B cell (primary cell): Measurements from ENCODE around the gene KIF26B. TPM values are rescaled to one million over a fixed set of nuclear protein-coding genes. Genes with fewer than 3 reads are reported as not detected.

Source experiments
- ATAC-seq: fragments of 200-7000 bp; cut with Tn5 transposase; one replicate; pipeline ENCODE4 v1.10.0; 2021; ENCODE audit warnings: low read depth, mild to moderate bottlenecking, moderate number of reproducible peaks, moderate library complexity
- CTCF ChIA-PET: fragments of 350-600 bp; sonication (Branson Sonifier 250); formaldehyde crosslinking; loops from one replicate; lab custom pipeline; 2021; ENCODE audit warnings: antibody characterized with exemption, inconsistent platforms; lab: Charles Lee
- POLR2A ChIA-PET: fragments of 350-600 bp; sonication (Branson Sonifier 250); formaldehyde crosslinking; loops from one replicate; lab custom pipeline; 2021; ENCODE audit warnings: antibody characterized with exemption; lab: Charles Lee
- DNase-seq: peaks from one replicate; pipeline ENCODE4 v3.0.0; 2013
- H2AFZ ChIP-seq: 2 replicates; pipeline ENCODE4 v1.6.1; 2012; ENCODE audit warnings: mild to moderate bottlenecking, low read depth, low read length; ENCODE audit not compliant: insufficient read depth, poor library complexity, severe bottlenecking
- H3K27ac ChIP-seq, 2 donors: 1 replicate in 1 of 2; 2 replicates in 1 of 2; pipeline ENCODE4 v1.5.1; 2012 to 2013; ENCODE audit warnings: low read length in 2 of 2, mild to moderate bottlenecking in 2 of 2, moderate library complexity in 1 of 2
- H3K27me3 ChIP-seq, 4 experiments: fragments of 200-600 bp in 1 of 4; sonication (generic) in 1 of 4; replicated peaks in 1 of 4; 1 replicate in 2 of 4; 2 replicates in 2 of 4; pipeline versions ENCODE4 v1.6.1 to v1.7.0; 2013 to 2016; ENCODE audit warnings: low read length in 3 of 4, mild to moderate bottlenecking in 2 of 4, mixed read lengths in 1 of 4, moderate library complexity in 1 of 4; ENCODE audit not compliant: insufficient read depth in 4 of 4, control insufficient read depth in 3 of 4; ENCODE audit errors: control extremely low read depth in 1 of 4
- H3K36me3 ChIP-seq, 2 experiments: replicated peaks in 1 of 2; 1 replicate in 1 of 2; 2 replicates in 1 of 2; pipeline versions ENCODE4 v1.6.1 to v1.7.1; 2013; ENCODE audit warnings: low read length in 1 of 2; ENCODE audit not compliant: insufficient read depth in 2 of 2, control insufficient read depth in 1 of 2; ENCODE audit errors: control extremely low read depth in 1 of 2, extremely low read depth in 1 of 2
- H3K4me1 ChIP-seq, 2 donors: fragments of 200-600 bp in 1 of 2; sonication (generic) in 1 of 2; 1 replicate in 1 of 2; 2 replicates in 1 of 2; pipeline versions ENCODE4 v1.5.1 to v1.6.1; 2013 to 2017; ENCODE audit warnings: low read length in 2 of 2; ENCODE audit not compliant: control insufficient read depth in 2 of 2, insufficient read depth in 2 of 2
- H3K4me2 ChIP-seq: replicated peaks from 2 replicates; pipeline ENCODE3; 2012; ENCODE audit warnings: mild to moderate bottlenecking, low read depth, low read length; ENCODE audit not compliant: poor library complexity, severe bottlenecking
- H3K4me3 ChIP-seq, 5 experiments: fragments of 200-600 bp in 1 of 5; sonication (generic) in 1 of 5; 1 replicate in 3 of 5; 2 replicates in 2 of 5; pipeline versions ENCODE4 v1.5.1 to v1.7.0; 2011 to 2016; ENCODE audit warnings: low read length in 4 of 5, mild to moderate bottlenecking in 4 of 5, low read depth in 2 of 5, control low read depth in 1 of 5, moderate library complexity in 1 of 5; ENCODE audit not compliant: insufficient read depth in 1 of 5; ENCODE audit errors: control extremely low read depth in 1 of 5, extremely low read depth in 1 of 5
- H3K79me2 ChIP-seq: fragments of 200-600 bp; sonication (generic); one replicate; pipeline ENCODE4 v1.6.0; 2016; ENCODE audit warnings: low read length; ENCODE audit not compliant: control insufficient read depth, insufficient read depth
- H3K9ac ChIP-seq: fragments of 200-600 bp; sonication (generic); 2 replicates; pipeline ENCODE4 v1.6.1; 2017; ENCODE audit warnings: mild to moderate bottlenecking, low read length, moderate library complexity
- H3K9me3 ChIP-seq, 3 donors: one replicate each; pipeline versions ENCODE4 v1.6.1 to v1.7.1; 2013; ENCODE audit warnings: low read length in 2 of 3; ENCODE audit not compliant: control insufficient read depth in 2 of 3, insufficient read depth in 1 of 3; ENCODE audit errors: control extremely low read depth in 1 of 3
- H4K20me1 ChIP-seq: 2 replicates; pipeline ENCODE4 v1.6.0; 2012; ENCODE audit warnings: mild to moderate bottlenecking, low read length; ENCODE audit not compliant: insufficient read depth, control insufficient read depth, poor library complexity, severe bottlenecking
- H3K27ac Mint-ChIP-seq: one replicate; pipeline ENCODE4 v1.8.0; 2021; ENCODE audit warnings: mixed read lengths
- H3K27me3 Mint-ChIP-seq: one replicate; pipeline ENCODE4 v1.8.0; 2021; ENCODE audit warnings: mixed read lengths
- H3K4me1 Mint-ChIP-seq: one replicate; pipeline ENCODE4 v1.8.0; 2021; ENCODE audit warnings: mixed read lengths
- H3K4me3 Mint-ChIP-seq: one replicate; pipeline ENCODE4 v1.8.0; 2021; ENCODE audit warnings: mixed read lengths
- H3K9me3 Mint-ChIP-seq: one replicate; pipeline ENCODE4 v1.8.0; 2022; ENCODE audit warnings: mixed read lengths; ENCODE audit not compliant: insufficient read depth
- CTCF ChIP-seq: fragments of 200-600 bp; IDR thresholded peaks from one replicate; pipeline ENCODE4 v1.8.0; 2022; ENCODE audit warnings: antibody characterized with exemption, mild to moderate bottlenecking
- EZH2 ChIP-seq: IDR thresholded peaks from 2 replicates; pipeline ENCODE4 v1.6.1; 2012; ENCODE audit warnings: borderline replicate concordance, low read depth, mild to moderate bottlenecking, moderate library complexity, low read length; ENCODE audit not compliant: insufficient read depth, poor library complexity, severe bottlenecking
- WGBS: methylation state at CpG from one replicate; pipeline ENCODE4 v1.1.5; 2013; ENCODE audit warnings: missing lambda C conversion rate; ENCODE audit not compliant: insufficient coverage; 5-methylcytosine and 5-hydroxymethylcytosine counted together
- intact Hi-C: fragments of 100-400 bp; cut with micrococcal nuclease; formaldehyde crosslinking; loops from one replicate; pipeline ENCODE4 v1.10.0; 2022
- polyA plus RNA-seq: library from polyadenylated mRNA; depleted of rRNA; stranded (reverse); fragments of >200 nt; gene quantifications from 2 replicates; pipeline ENCODE4 v1.2.3, GENCODE V29; 2012
- total RNA-seq, 2 donors: library from RNA; stranded (reverse); fragments of 120-200 nt in 1 of 2; gene quantifications; 1 replicate in 1 of 2; 2 replicates in 1 of 2; pipeline versions ENCODE4 v1.2.3 to v1.2.4, GENCODE V29; 2013 to 2022

The KIF26B gene
- total and polyA plus RNA-seq, 2 donors (not counting 1 experiment from before 2014, with no cell fraction given): 0.62 TPM; not detected in 1

DNA sequence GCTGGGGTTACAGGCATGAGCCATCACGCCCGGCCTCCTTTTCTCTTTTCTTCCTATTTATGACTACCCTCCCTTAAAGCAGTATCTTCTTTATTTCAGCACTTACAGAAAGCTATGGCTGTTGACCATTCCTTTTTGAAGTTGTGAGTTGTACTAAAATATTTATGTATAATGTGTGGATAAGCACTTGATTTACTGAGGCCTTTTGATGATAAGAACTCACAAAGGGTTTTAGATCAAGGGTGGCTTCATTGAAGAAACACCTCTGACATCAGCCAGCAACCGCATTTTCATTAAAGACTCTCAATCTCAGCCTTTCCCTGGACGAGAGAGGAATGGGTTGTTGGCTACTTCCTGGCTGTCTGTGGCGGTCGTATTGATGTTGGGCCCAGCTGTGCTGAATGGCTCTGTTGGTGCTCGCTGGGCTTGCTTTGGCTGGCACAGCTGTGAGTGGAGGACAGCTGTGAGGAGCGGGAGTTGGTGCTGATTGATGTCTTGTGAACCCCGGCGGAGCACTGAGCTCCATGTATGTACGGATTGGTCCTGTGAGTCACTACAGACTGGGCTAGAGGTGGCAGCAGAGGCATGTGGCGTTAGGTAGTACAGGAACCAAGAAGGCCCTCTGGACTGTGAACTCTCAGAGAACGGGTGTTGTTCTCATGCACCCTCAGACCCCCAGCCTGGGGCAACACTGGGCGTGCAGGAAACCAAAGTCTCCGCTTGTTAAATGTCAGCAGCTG lies 208.8 kb downstream of the KIF26B start:
- Histone ChIP-seq H4K20me1 (no peaks in the 10 kb centered on the region), H3K4me2 (no peak overlapping the region), H3K4me1 (no peaks in the 10 kb centered on the region), H3K79me2 (no peaks in the 10 kb centered on the region), H3K27me3 (no peaks in the 10 kb centered on the region), H3K9ac (no peak overlapping the region), H3K4me3 (no peak overlapping the region), H3K9me3 (no peaks in the 10 kb centered on the region), H3K27ac (no peak overlapping the region), H2AFZ (no peak overlapping the region), H3K36me3 (no peaks in the 10 kb centered on the region)
- CTCF ChIA-PET: no interaction called here
- H3K9me3 Mint-ChIP-seq: no peaks in the 10 kb centered on the region
- H3K27me3 Mint-ChIP-seq: no peaks in the 10 kb centered on the region
- intact Hi-C loops: no loop called here
- POLR2A ChIA-PET: no interaction called here
- ATAC-seq (no peak), DNase-seq (no peak)
- H3K4me3 Mint-ChIP-seq: no peak overlapping the region
- H3K27ac Mint-ChIP-seq: no peak overlapping the region
- WGBS: 88% methylated on average over 11 of the region's 15 CpGs
- H3K4me1 Mint-ChIP-seq: no peaks in the 10 kb centered on the region
- TF ChIP-seq EZH2: no peak
- no peak for TF ChIP-seq CTCF

DNA sequence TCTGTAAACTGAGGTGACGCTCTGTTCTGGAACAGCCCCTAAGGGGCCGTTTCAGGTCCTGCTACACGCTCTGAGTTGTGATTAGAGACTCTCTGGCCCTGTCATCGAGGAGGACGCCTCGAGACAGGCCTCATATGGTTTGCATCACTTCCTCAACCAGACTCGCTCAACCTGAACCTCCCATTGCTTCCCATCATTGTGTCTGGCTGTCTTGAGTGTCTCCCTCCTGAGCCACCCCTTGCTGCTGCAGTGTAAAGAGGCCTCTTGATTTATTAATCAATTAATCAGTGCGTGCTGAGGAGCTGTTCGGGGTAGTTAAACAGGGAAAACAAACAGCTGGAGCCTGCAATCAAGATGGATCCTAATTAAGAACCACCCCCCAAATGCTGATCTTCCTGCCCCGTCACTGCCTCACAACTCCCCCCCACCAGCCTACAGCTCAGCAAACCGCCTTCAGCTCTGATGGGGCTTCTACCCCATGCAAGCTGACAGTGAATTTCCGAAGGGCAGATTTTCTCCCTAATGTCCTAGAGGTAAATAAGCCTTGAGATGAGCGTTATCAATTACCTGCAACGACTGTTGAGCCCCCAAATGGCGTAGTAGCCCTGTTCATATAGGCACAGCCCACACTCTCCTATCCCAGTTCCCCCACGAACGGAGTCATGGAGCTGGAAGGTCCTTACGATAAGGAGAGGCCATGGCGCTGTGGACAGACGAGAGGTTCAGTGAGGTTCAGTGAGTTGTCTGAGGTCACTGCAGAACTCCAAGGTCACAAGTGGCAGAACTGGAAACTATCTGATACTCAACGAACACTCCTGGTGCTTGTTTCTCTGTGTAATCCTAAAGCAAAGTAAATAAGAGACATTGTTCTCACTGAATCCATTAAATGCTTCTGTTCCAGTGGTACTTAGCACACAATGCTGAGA lies 210.6 kb downstream of the KIF26B start:
- H3K79me2 ChIP-seq: no peaks in the 10 kb centered on the region
- H3K4me2 ChIP-seq: no peak overlapping the region
- no peak for DNase-seq
- 76% methylated on average over 15 of the region's 21 CpGs for WGBS
- no peaks in the 10 kb centered on the region for H4K20me1 ChIP-seq
- CTCF ChIA-PET: no interaction called here
- no peaks in the 10 kb centered on the region for H3K27me3 ChIP-seq
- intact Hi-C loops: no loop called here
- no peaks in the 10 kb centered on the region for H3K9me3 ChIP-seq
- H3K27me3 Mint-ChIP-seq: no peaks in the 10 kb centered on the region
- H2AFZ ChIP-seq: no peak overlapping the region
- H3K4me3 ChIP-seq: no peak overlapping the region
- no peaks in the 10 kb centered on the region for H3K9me3 Mint-ChIP-seq
- no peak for ATAC-seq
- POLR2A ChIA-PET: no interaction called here
- H3K27ac ChIP-seq: no peak overlapping the region
- H3K36me3 ChIP-seq: no peaks in the 10 kb centered on the region
- H3K4me3 Mint-ChIP-seq: no peak overlapping the region
- H3K4me1 ChIP-seq: no peaks in the 10 kb centered on the region
- H3K9ac ChIP-seq: no peak overlapping the region
- no peak for TF ChIP-seq CTCF
- TF ChIP-seq EZH2: no peak
- no peaks in the 10 kb centered on the region for H3K4me1 Mint-ChIP-seq
- no peak overlapping the region for H3K27ac Mint-ChIP-seq
